ENCODE data around the gene CACNA1C.

Gene CACNA1C

GRCh38 chr12:2292560-2292959 is 239.8 kb downstream of the CACNA1C start:
- TF ChIP-seq CTCF (IDR thresholded peaks at IDR 0.05; ENCODE audit: low read depth, low read length, poor library complexity, severe bottlenecking) = no peak
- Histone ChIP-seq H3K79me2 (ENCODE audit: control insufficient read depth, low read length) (no peaks in the 10 kb centered on the region), H3K9me3 (ENCODE audit: control insufficient read depth, insufficient read depth, low read length) (no peaks in the 10 kb centered on the region), H3K4me3 (ENCODE audit: low read length) (no peak overlapping the region), H3K9me2 (replicated peaks; ENCODE audit: control insufficient read depth, low read length) (no peaks in the 10 kb centered on the region), H3K27me3 (ENCODE audit: control insufficient read depth, low read length) (0 out of 2 replicates have a peak, but pooled peaks cover 4% of the 10 kb centered on the region), H3K27ac (ENCODE audit: low read depth, low read length) (no peak overlapping the region), H3K4me1 (ENCODE audit: control insufficient read depth, low read length) (peaks cover 21% of the 10 kb centered on the region), H3K36me3 (ENCODE audit: control insufficient read depth, low read length) (no peaks in the 10 kb centered on the region), H3K4me2 (ENCODE audit: low read length) (no peak overlapping the region), H3F3A (ENCODE audit: control insufficient read depth, insufficient read depth) (no peaks in the 10 kb centered on the region), H4K20me1 (ENCODE audit: control insufficient read depth, insufficient read depth, low read depth, low read length) (no peaks in the 10 kb centered on the region)

DNA sequence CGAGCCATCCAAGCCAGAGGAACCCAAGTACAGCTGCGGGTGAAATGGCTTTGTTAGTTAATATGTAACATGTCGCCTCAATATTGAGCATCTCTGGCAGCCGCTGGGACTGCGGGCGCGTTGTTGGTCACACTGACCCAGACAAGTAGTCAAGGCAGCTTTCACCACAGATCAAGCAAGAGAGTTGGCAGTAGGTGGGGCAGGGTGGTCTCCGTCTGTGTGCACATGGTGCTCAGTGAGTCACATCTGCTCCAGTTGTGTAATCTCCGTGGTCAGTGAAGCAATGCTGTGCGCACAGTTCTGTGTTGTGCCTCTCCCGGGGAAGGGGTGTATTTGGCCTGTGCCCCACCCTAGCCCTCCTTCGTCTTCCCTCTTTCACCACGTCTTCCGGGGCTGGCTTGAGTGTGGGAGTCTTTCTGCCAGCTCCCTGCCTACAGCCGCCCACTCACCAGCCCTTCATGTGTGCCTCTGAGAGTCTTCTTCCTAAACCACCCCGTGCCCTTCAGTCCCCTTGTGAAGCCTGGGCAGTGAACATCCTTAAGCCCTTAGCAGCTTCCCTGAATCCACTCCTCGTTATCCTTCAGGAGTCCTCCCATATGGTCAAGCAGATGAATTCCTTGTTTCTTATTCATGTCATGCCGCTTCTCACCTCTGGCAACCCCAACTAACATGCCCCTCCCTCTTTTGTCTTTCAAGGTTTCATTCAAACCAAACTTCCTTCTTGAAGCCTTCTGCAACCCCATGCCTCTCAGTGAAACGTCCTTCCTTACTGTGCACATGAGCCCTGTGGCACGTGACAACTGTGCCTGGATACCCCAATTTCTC is 242.1 kb downstream of the CACNA1C start:
- no peak overlapping the region for H3K27ac ChIP-seq (ENCODE audit: low read depth, low read length)
- no peak for TF ChIP-seq EZH2phosphoT487 (IDR thresholded peaks at IDR 0.05; ENCODE audit: borderline replicate concordance, low read length)
- TF ChIP-seq CTCF (IDR thresholded peaks at IDR 0.05; ENCODE audit: low read depth, low read length, poor library complexity, severe bottlenecking) = no peak
- H3K36me3 ChIP-seq (ENCODE audit: control insufficient read depth, low read length) = no peaks in the 10 kb centered on the region
- peaks cover 38% of the 10 kb centered on the region for H3K4me1 ChIP-seq (ENCODE audit: control insufficient read depth, low read length)
- no peaks in the 10 kb centered on the region for H3K79me2 ChIP-seq (ENCODE audit: control insufficient read depth, low read length)
- H3K9me3 ChIP-seq (ENCODE audit: control insufficient read depth, insufficient read depth, low read length) = no peaks in the 10 kb centered on the region
- no peaks in the 10 kb centered on the region for H3F3A ChIP-seq (ENCODE audit: control insufficient read depth, insufficient read depth)
- peaks cover 6% of the 10 kb centered on the region; the same call in 1 of the 2 replicates for H3K27me3 ChIP-seq (ENCODE audit: control insufficient read depth, low read length)
- H4K20me1 ChIP-seq (ENCODE audit: control insufficient read depth, insufficient read depth, low read depth, low read length) = no peaks in the 10 kb centered on the region
- H3K4me2 ChIP-seq (ENCODE audit: low read length) = no peak overlapping the region
- H3K4me3 ChIP-seq (ENCODE audit: low read length) = no peak overlapping the region
- no peaks in the 10 kb centered on the region for H3K9me2 ChIP-seq (replicated peaks; ENCODE audit: control insufficient read depth, low read length)

DNA sequence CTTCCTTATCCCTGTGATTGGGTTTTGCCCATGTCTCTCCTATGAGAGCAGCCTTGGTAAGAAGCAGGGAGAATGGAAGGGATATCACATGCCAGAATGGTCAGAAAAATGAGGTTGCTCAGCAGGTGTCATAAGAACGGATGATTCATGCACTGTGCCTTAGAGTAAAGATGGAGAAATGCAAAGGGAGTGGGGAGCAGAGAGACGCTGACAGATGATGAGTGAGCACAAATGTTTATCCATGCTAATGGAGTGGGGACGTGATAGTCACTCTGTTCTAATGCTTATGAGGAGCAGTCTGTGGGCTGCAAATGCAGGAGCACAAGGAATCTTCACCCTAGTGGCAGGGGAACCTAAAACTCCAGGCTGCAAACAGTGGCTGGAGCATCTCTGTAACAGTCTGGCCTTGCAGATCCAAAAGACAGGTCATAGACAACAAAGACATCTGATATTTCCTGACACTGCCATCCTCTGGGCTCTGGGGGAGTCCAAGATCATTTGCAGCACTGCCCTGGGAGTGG is 243.2 kb downstream of the CACNA1C start:
- peaks cover 38% of the 10 kb centered on the region for H3K4me1 ChIP-seq (ENCODE audit: control insufficient read depth, low read length)
- no peaks in the 10 kb centered on the region for H3K36me3 ChIP-seq (ENCODE audit: control insufficient read depth, low read length)
- H3K27me3 ChIP-seq (ENCODE audit: control insufficient read depth, low read length) = peaks cover 10% of the 10 kb centered on the region
- H3K9me2 ChIP-seq (replicated peaks; ENCODE audit: control insufficient read depth, low read length) = no peaks in the 10 kb centered on the region
- H3K4me3 ChIP-seq (ENCODE audit: low read length) = no peak overlapping the region
- no peaks in the 10 kb centered on the region for H3K79me2 ChIP-seq (ENCODE audit: control insufficient read depth, low read length)
- H4K20me1 ChIP-seq (ENCODE audit: control insufficient read depth, insufficient read depth, low read depth, low read length) = no peaks in the 10 kb centered on the region
- H3K4me2 ChIP-seq (ENCODE audit: low read length) = no peak overlapping the region
- no peaks in the 10 kb centered on the region for H3F3A ChIP-seq (ENCODE audit: control insufficient read depth, insufficient read depth)
- no peak overlapping the region for H3K27ac ChIP-seq (ENCODE audit: low read depth, low read length)
- H3K9me3 ChIP-seq (ENCODE audit: control insufficient read depth, insufficient read depth, low read length) = no peaks in the 10 kb centered on the region
- no peak for TF ChIP-seq EZH2phosphoT487 (IDR thresholded peaks at IDR 0.05; ENCODE audit: borderline replicate concordance, low read length)
- TF ChIP-seq CTCF (IDR thresholded peaks at IDR 0.05; ENCODE audit: low read depth, low read length, poor library complexity, severe bottlenecking) = no peak

Data from DOHH2 (cell line).